SU-DHL-6 (cell line): Measurements from ENCODE around the gene KCTD19.

ENCODE experiments used
- H2AFZ ChIP-seq: fragments of 200-600 bp; sonication (generic); 2 replicates; pipeline ENCODE4 v1.6.1; 2014; ENCODE audit warnings: low read depth, mild to moderate bottlenecking, moderate library complexity, mixed read lengths, antibody characterized with exemption, low read length; ENCODE audit not compliant: severe bottlenecking
- H3F3A ChIP-seq: fragments of 200-600 bp; shearing (Covaris generic); 2 replicates; pipeline ENCODE4 v1.6.0; 2016; ENCODE audit warnings: antibody characterized with exemption, mild to moderate bottlenecking; ENCODE audit not compliant: insufficient read depth
- H3K27ac ChIP-seq: fragments of 200-600 bp; sonication (generic); 2 replicates; pipeline ENCODE4 v1.5.1; 2016; ENCODE audit warnings: low read depth, mild to moderate bottlenecking, low read length, moderate library complexity, mixed read lengths
- H3K27me3 ChIP-seq: fragments of 200-600 bp; sonication (generic), shearing (Covaris generic); 2 replicates; pipeline ENCODE4 v1.6.0; 2014; ENCODE audit warnings: mild to moderate bottlenecking, low read length
- H3K36me3 ChIP-seq: fragments of 200-600 bp; sonication (generic); 2 replicates; pipeline ENCODE4 v1.6.1; 2014; ENCODE audit warnings: mild to moderate bottlenecking, low read length, mixed read lengths
- H3K4me2 ChIP-seq: fragments of 300-600, 200-600 bp; shearing (Covaris generic), sonication (generic); 2 replicates; pipeline ENCODE4 v1.6.0; 2014; ENCODE audit warnings: low read length, low read depth, mild to moderate bottlenecking; ENCODE audit not compliant: poor library complexity, severe bottlenecking
- H3K4me3 ChIP-seq: fragments of 200-600 bp; sonication (generic); 2 replicates; pipeline ENCODE4 v1.5.1; 2014; ENCODE audit warnings: antibody characterized with exemption, low read length, mild to moderate bottlenecking, mixed read lengths; ENCODE audit not compliant: insufficient read depth, poor library complexity, severe bottlenecking
- H3K79me2 ChIP-seq: fragments of 200-600 bp; sonication (generic); 2 replicates; pipeline ENCODE4 v1.6.1; 2014; ENCODE audit warnings: mild to moderate bottlenecking, low read length, moderate library complexity; ENCODE audit not compliant: insufficient read depth
- H3K9ac ChIP-seq: fragments of 200-600 bp; sonication (generic); 2 replicates; pipeline ENCODE4 v1.7.0; 2014; ENCODE audit warnings: mild to moderate bottlenecking, low read length
- H3K9me2 ChIP-seq: fragments of 200-600 bp; sonication (generic); replicated peaks from 2 replicates; pipeline ENCODE4 v1.6.1; 2014; ENCODE audit warnings: low read length; ENCODE audit not compliant: insufficient read depth
- H3K9me3 ChIP-seq: fragments of 200-600 bp; sonication (generic); 2 replicates; pipeline ENCODE4 v1.6.1; 2014; ENCODE audit warnings: low read length, mixed read lengths; ENCODE audit not compliant: insufficient read depth
- H4K20me1 ChIP-seq: fragments of 200-600 bp; sonication (generic); 2 replicates; pipeline ENCODE4 v1.6.1; 2014; ENCODE audit warnings: low read depth, mild to moderate bottlenecking, antibody characterized with exemption, low read length, moderate library complexity, mixed read lengths
- CTCF ChIP-seq: fragments of 200-600 bp; sonication (generic); IDR thresholded peaks from one replicate; pipeline ENCODE4 v1.5.1; 2017; ENCODE audit warnings: antibody characterized with exemption, mild to moderate bottlenecking, low read length, moderate library complexity; ENCODE audit not compliant: insufficient read depth, poor library complexity, severe bottlenecking
- EZH2phosphoT487 ChIP-seq: fragments of 200-600 bp; sonication (generic), shearing (Covaris generic); conservative IDR thresholded peaks from 2 replicates; pipeline ENCODE4 v1.6.1; 2018; ENCODE audit warnings: mild to moderate bottlenecking, antibody characterized with exemption, low read length, moderate library complexity, mixed read lengths

KCTD19 gene

GRCh38 chr16:67299269-67299668 lies 27.3 kb downstream of the KCTD19 start:
- Histone ChIP-seq H2AFZ (no peak overlapping the region), H3K27ac (no peak overlapping the region), H3K36me3 (no peaks in the 10 kb centered on the region), H3K9ac (no peak overlapping the region), H3K9me3 (no peaks in the 10 kb centered on the region), H3F3A (no peaks in the 10 kb centered on the region), H3K27me3 (no peaks in the 10 kb centered on the region), H3K9me2 (no peaks in the 10 kb centered on the region), H3K4me2 (no peak overlapping the region), H4K20me1 (no peaks in the 10 kb centered on the region), H3K79me2 (no peaks in the 10 kb centered on the region), H3K4me3 (no peak overlapping the region)
- TF ChIP-seq CTCF (no peak), EZH2phosphoT487 (no peak)

DNA sequence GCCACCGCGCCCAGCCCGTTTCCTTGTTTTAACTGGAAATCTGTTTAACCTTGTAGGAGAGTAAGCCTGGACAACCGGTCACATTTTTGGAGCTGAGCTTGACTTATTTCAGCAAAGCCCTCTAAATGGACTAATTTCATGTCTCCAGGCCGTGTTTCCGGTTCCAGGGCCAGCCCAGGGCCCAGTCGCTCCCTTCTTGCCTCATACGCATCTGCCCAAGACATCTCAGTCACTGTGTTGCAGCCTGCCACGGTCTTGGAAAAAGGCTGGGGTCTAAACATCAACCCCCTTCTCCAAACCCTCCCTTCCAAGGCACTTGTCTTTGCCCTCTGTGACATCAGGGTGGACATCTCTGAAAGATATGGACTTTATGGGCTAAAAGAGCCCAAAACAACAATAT lies 28.3 kb downstream of the KCTD19 start:
- no peaks in the 10 kb centered on the region for H3K79me2 ChIP-seq
- H3K4me3 ChIP-seq = no peak overlapping the region
- no peaks in the 10 kb centered on the region for H3K9me3 ChIP-seq
- H3K9ac ChIP-seq = no peak overlapping the region
- no peaks in the 10 kb centered on the region for H3K27me3 ChIP-seq
- no peaks in the 10 kb centered on the region for H3F3A ChIP-seq
- TF ChIP-seq CTCF (no peak), EZH2phosphoT487 (no peak)
- H3K36me3 ChIP-seq = no peaks in the 10 kb centered on the region
- H2AFZ ChIP-seq = no peak overlapping the region
- no peaks in the 10 kb centered on the region for H3K9me2 ChIP-seq
- H3K4me2 ChIP-seq = no peak overlapping the region
- H3K27ac ChIP-seq = no peak overlapping the region
- H4K20me1 ChIP-seq = no peaks in the 10 kb centered on the region

DNA sequence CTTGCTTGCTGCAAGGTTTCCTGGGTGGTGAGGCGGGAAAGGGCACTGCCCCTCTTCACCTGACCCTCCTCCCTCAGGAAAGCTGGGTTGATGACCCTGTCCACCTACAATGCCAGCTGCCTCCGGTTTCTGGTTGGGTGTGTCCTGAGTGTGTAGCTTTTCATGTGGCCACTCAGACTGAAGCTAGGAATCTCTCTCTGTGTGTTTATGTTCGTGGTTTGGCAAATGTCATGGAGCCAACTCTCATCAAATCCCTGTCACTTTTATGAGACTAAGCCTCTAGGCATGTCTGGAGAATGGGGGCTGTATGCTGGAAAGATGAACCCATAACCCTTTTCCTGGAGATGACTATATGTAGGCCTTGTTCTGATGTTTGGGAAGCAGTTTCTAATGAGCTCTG lies 30.1 kb downstream of the KCTD19 start:
- Histone ChIP-seq H3K36me3 (no peaks in the 10 kb centered on the region), H3F3A (no peaks in the 10 kb centered on the region), H3K4me2 (no peak overlapping the region), H3K9ac (no peak overlapping the region), H3K9me3 (no peaks in the 10 kb centered on the region), H3K9me2 (no peaks in the 10 kb centered on the region), H3K4me3 (no peak overlapping the region), H3K27ac (no peak overlapping the region), H3K79me2 (no peaks in the 10 kb centered on the region), H2AFZ (no peak overlapping the region), H3K27me3 (no peaks in the 10 kb centered on the region), H4K20me1 (no peaks in the 10 kb centered on the region)
- TF ChIP-seq CTCF (no peak), EZH2phosphoT487 (no peak)

DNA sequence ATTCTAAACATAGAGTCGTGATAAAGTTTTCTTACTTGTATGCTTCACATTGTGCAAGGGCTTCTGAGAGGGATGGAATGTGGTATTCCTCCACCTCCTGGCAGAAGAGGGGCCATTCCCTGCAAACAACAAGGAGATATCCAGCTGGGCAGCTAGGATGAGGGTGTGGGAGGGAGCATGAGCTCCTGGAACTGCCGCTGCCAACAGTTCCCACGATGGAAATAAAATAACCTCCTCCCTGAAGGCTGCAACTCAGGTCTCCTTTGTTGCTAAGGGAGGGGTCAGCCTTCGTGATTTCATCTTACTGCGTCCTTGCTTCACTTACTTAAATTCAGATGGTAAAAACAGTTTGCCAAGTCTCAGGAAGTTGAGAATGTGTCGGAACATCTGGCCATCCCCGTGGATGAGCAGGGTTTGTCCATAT lies 31.6 kb downstream of the KCTD19 start:
- H3K4me2 ChIP-seq = no peak overlapping the region
- H3K9me2 ChIP-seq = no peaks in the 10 kb centered on the region
- H3K79me2 ChIP-seq = no peaks in the 10 kb centered on the region
- no peak overlapping the region for H2AFZ ChIP-seq
- H3K36me3 ChIP-seq = no peaks in the 10 kb centered on the region
- H3K9ac ChIP-seq = no peak overlapping the region
- H3K9me3 ChIP-seq = no peaks in the 10 kb centered on the region
- no peak for TF ChIP-seq EZH2phosphoT487
- TF ChIP-seq CTCF = no peak
- no peak overlapping the region for H3K27ac ChIP-seq
- H3F3A ChIP-seq = no peaks in the 10 kb centered on the region
- H3K4me3 ChIP-seq = no peak overlapping the region
- H4K20me1 ChIP-seq = no peaks in the 10 kb centered on the region
- no peaks in the 10 kb centered on the region for H3K27me3 ChIP-seq
